Mesodermal cell (in vitro differentiated cells): Measurements from ENCODE around the gene ZNF354B.
"Not testable (repeated sequence)": the region's sequence is repeated elsewhere in the genome, so short reads cannot be mapped to it uniquely, and the experiment has no call there.

Experiments used
- H3K27ac ChIP-seq: 2 replicates; pipeline ENCODE4 v1.7.0; 2013; ENCODE audit warnings: mild to moderate bottlenecking, low read depth, low read length, moderate library complexity; ENCODE audit not compliant: severe bottlenecking
- H3K36me3 ChIP-seq: 2 replicates; pipeline ENCODE4 v1.7.1; 2013; ENCODE audit warnings: mild to moderate bottlenecking, low read length, moderate library complexity; ENCODE audit not compliant: control insufficient read depth, insufficient read depth
- H3K4me1 ChIP-seq: one replicate; pipeline ENCODE4 v1.7.1; 2013; ENCODE audit warnings: mild to moderate bottlenecking, low read length; ENCODE audit not compliant: insufficient read depth, control insufficient read depth, poor library complexity, severe bottlenecking
- H3K4me3 ChIP-seq: 2 replicates; pipeline ENCODE4 v1.7.0; 2013; ENCODE audit warnings: low read length, control low read depth, mild to moderate bottlenecking; ENCODE audit not compliant: insufficient read depth, poor library complexity, severe bottlenecking; ENCODE audit errors: extremely low read depth
- H3K9me3 ChIP-seq: 2 replicates; pipeline ENCODE4 v1.7.1; 2013; ENCODE audit warnings: mild to moderate bottlenecking, low read length, moderate library complexity; ENCODE audit not compliant: control insufficient read depth
- WGBS, 2 experiments: methylation state at CpG; one replicate each; pipeline ENCODE4 v1.1.5; 2013; ENCODE audit warnings: missing lambda C conversion rate in 2 of 2; ENCODE audit not compliant: insufficient coverage in 2 of 2; 5-methylcytosine and 5-hydroxymethylcytosine counted together

ZNF354B gene

DNA sequence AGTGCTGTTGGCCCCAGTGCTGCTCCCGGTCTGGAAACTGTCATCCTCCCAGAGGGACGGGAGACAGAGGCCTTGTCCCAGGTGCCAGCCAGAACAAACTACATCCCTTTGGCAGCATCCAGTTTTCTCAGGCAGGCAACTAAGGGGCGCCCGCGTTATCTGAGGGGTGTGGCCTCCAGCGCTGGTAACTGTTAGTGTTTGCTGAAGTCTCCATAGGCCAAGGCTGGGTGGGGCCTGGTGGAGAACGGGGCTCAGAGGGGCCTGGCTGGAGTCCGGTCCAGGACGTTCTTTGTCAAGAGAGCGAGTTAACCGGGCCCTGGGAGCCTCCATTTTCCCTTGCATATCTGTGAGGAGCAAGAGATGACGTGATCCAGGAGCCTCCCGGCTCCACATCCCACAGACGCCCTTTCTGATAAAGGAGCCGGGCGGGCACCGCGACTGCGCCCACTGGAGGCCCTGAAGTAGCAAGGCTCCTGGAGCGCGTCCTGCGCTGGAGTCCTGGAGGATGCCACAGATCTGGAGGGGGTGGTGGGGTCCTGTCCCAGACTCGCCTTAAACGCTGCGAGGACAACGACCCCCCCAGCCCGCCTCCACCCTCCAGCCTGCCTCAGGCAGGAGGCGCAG is 20.9 kb upstream of the ZNF354B start:
- 89 to 94% methylated on average over 15 to 24 of the region's 28 CpGs for whole genome bisulfite sequencing, 2 experiments
- H3K4me1 ChIP-seq, H3K4me3 ChIP-seq, H3K9me3 ChIP-seq, H3K36me3 ChIP-seq, H3K27ac ChIP-seq: not testable (repeated sequence)

DNA sequence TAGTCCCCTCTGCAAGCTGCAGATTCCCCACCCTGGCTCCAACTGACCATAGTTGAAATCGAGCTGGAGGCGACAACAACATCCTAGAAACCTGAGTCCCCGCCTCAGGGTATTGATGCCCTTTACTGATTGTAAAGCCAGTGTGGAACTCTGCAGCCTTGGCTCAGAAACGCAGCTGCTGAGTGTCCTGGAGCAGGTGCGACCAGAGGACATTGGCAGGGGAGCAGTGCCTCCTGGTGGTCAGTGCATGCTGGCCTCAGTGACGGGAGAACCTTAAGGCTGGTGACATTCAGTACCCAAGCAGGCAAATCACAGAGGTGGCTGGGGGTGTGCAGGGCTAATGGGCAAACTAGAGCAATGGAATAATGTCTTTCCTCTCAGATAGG is 20.4 kb upstream of the ZNF354B start:
- H3K36me3 ChIP-seq = no peaks in the 10 kb centered on the region
- no peak overlapping the region for H3K27ac ChIP-seq
- WGBS, 2 experiments = 11 to 30% methylated on average over 3 to 6 of the region's 6 CpGs
- no peaks in the 10 kb centered on the region for H3K9me3 ChIP-seq
- H3K4me3 ChIP-seq = no peak overlapping the region
- no peaks in the 10 kb centered on the region for H3K4me1 ChIP-seq

DNA sequence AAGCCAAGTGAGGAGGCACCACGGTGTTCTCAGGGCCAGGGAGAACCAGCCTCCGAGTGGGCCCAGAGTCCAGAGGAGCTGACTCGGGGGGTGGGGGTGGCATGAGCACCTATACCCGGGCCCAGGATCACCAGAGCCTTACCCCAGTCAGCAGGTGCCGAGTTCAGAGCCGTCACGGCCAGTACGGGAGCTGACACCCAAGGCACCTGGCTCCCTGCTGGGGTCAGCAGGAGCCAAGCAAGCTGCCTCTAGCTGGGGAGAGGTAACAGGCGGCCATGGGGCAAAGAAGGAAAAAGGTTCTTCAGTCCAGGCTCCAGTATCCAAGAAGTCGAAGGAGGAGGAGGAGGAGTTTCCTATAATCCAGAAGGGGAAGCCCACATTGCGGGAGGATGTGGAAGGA is 19.4 kb upstream of the ZNF354B start:
- not testable (repeated sequence) for H3K4me3 ChIP-seq, H3K27ac ChIP-seq, H3K4me1 ChIP-seq, H3K36me3 ChIP-seq, H3K9me3 ChIP-seq
- 87 to 96% methylated on average over 4 to 6 of the region's 11 CpGs for WGBS, 2 experiments

DNA sequence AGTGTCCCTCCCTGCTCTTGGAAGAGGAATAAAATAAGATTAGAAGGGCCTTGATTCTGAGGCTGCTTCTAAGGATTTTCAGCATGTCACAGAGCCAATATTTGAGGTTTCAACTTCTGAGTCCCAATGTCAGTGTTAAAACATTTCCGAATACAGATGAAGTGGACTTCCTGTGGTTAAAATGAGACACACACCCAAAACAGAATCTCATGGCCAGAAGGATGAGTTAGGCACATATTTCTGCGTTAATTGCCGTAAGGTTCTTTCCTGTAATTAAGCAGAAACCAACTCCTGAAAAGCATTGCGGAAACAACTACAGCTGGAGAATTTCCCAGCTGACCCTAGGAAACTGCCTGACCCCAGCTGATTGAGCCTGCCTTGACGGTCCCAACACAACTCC is 10.4 kb upstream of the ZNF354B start:
- H3K36me3 ChIP-seq = no peaks in the 10 kb centered on the region
- H3K9me3 ChIP-seq = no peaks in the 10 kb centered on the region
- H3K27ac ChIP-seq = no peak overlapping the region
- peaks cover 4% of the 10 kb centered on the region for H3K4me1 ChIP-seq
- WGBS, 2 experiments = 86 to 89% methylated on average over 5 of the region's 5 CpGs
- H3K4me3 ChIP-seq = no peak overlapping the region

DNA sequence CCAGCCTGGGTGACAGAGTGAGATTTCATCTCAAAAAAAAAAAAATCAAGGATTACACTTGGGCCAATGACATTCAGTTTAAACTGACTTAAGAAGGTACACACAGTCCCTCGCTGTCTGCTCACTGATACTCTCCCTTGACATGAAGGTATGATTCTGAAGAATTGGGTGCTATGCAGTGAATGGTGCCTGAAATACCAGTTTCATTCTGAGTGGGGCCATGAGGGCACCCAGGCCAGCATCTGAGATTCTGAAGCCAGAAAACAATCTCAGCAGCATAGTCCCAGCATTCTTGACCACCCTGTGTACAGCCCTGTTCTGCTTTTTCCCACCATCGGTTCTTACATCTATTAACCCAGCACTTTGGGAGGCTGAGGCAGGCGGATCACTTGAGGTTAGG is 7.8 kb upstream of the ZNF354B start:
- WGBS, 2 experiments = 77 to 81% methylated on average over 3 of the region's 3 CpGs
- H3K36me3 ChIP-seq = no peaks in the 10 kb centered on the region

DNA sequence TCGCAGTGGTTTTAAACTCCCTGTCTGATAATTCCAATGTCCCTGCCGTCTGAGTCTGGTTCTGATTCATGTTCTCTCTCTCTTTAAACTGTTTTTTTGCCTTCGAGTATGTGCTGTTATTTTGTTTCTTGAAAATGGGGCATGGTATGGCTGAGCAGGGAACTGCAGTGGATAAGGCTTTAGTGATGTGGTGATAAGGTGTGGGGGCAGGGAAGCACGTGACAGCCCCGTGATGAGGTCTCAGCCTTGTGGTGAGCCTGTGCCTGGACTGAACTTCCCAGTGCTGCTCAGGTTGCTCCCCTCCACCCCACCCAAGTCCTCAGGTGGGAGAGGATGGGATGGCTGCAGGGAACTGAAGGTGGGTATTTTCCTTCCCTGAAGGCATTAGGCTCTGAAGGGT is 5.5 kb upstream of the ZNF354B start:
- 67 to 71% methylated on average over 1 to 5 of the region's 5 CpGs for WGBS, 2 experiments

More for the DNA sequence above, 7.8 kb upstream of the ZNF354B start:
- Histone ChIP-seq H3K4me3 (no peak overlapping the region), H3K4me1 (peaks cover 4% of the 10 kb centered on the region), H3K9me3 (no peaks in the 10 kb centered on the region), H3K27ac (no peak overlapping the region)

DNA sequence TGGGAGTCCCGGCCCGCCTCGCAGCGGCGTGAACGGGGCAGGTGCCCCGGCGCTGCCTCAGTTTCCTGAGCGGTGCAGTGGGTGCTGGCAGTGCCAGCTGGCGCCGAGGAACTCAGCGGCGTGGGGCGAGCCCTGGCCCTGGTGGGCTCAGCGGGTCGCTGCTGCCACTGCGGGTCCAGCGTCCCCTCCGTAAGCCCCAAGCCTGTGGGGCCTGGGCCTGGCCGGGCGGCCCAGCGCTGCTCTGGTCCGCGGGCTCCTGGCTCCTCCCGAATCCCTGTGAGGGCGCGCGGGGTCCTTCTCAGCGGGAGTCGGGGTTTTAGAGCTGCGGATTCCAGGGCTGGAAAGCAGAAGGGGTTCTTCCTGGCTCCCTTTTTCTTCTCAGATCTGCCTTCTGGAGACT is 862 bp downstream of the ZNF354B start:
- WGBS, 2 experiments = no CpG with 5 or more reads among the region's 31 CpGs
- peaks cover 39% of the 10 kb centered on the region for H3K36me3 ChIP-seq
- not testable (repeated sequence) for H3K27ac ChIP-seq, H3K9me3 ChIP-seq, H3K4me1 ChIP-seq
- peak overlapping the region; percentile 61 for H3K4me3 ChIP-seq

More for the DNA sequence above, 5.5 kb upstream of the ZNF354B start:
- H3K36me3 ChIP-seq = no peaks in the 10 kb centered on the region
- H3K4me1 ChIP-seq = peaks cover 4% of the 10 kb centered on the region
- H3K4me3 ChIP-seq = no peak overlapping the region
- no peaks in the 10 kb centered on the region for H3K9me3 ChIP-seq
- no peak overlapping the region for H3K27ac ChIP-seq

DNA sequence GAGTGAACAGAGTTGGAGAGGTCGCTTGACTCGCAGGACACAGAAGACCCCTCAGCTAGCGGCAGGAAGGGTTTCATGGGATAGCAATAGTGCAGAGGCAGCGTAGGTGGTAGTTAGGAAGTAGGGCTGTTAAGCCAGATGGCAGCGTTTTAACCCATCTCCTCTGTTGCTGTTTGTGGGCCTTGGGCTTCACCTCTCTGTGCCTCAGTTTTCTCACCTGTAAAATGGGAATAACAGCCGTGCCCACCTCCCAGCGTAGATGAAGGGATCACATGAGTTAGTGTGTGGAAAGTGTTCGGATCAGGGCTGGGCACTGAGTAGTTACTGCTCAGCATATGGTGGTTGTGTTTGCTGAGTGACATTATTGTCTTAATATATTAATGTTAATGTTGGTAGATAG is 1.9 kb downstream of the ZNF354B start:
- Histone ChIP-seq H3K4me3 (no peak overlapping the region), H3K27ac (no peak overlapping the region), H3K9me3 (no peaks in the 10 kb centered on the region), H3K36me3 (peaks cover 50% of the 10 kb centered on the region), H3K4me1 (no peaks in the 10 kb centered on the region)
- 89 to 95% methylated on average over 6 to 7 of the region's 8 CpGs for WGBS, 2 experiments

DNA sequence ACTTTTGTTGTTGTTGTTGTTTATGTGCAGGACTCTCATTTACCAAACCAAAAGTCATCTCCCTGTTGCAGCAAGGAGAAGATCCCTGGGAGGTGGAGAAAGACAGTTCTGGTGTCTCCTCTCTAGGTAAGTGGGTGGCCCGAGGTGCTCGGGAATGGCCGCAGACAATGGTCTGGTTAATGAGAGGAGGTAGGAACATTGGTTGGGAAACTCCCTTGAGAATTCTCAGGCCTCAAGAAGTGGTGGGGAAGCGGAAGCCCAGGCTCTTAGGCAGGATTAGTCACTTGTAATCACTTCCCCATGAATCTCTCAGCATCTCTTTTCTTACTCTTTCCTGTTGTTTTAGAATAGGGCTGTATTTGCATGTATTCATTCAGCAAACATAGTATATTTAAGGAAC is 7.2 kb downstream of the ZNF354B start:
- Histone ChIP-seq H3K36me3 (peaks cover 91% of the 10 kb centered on the region), H3K9me3 (no peaks in the 10 kb centered on the region), H3K4me3 (no peak overlapping the region), H3K4me1 (no peaks in the 10 kb centered on the region), H3K27ac (no peak overlapping the region)
- WGBS, 2 experiments = 95% methylated on average over 3 of the region's 4 CpGs; no CpG with 5 or more reads in 1 of the 2 experiments

DNA sequence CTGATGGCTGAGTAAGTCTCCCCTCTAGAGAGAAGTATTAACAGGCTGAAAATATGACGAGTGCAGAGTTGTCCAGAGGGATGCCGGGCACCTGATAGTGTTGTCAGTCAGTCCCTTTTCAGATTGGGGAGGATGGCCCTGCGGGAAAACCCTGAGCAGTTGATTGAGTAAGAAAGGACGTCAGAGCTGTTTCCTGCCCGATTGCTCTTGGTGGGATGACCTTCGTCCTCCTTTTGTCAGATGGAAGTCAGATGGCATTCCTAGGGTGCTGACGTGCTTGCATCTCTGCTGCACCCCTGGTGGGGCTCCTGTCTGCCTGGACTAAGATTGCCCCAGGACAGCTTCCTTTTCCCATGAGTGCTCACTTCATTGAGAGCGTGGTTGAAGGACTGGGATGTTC is 9.8 kb downstream of the ZNF354B start:
- Histone ChIP-seq H3K4me3 (no peak overlapping the region), H3K4me1 (no peaks in the 10 kb centered on the region), H3K27ac (no peak overlapping the region), H3K36me3 (peaks cover 93% of the 10 kb centered on the region), H3K9me3 (peaks cover 15% of the 10 kb centered on the region)
- 91 to 94% methylated on average over 5 to 7 of the region's 8 CpGs for WGBS, 2 experiments

DNA sequence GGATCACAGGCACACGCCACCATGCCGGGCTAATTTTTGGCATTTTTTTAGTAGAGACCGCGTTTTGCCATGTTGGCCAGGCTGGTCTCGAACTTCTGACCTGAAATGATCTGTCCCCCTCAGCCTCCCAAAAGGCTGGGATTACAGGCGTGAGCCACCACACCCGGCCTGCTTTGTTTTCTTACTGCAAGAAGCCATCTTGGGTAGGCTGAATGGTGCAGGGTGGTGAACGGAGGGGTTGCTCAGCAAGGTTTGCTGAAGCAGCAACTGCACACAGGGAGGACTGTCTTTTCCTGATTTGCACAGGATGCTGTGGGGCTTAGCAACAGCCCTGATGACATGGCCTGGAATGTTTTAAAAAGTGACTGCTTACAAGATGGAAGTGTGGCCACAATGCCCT is 10.7 kb downstream of the ZNF354B start:
- no peak overlapping the region for H3K4me3 ChIP-seq
- peaks cover 94% of the 10 kb centered on the region for H3K36me3 ChIP-seq
- 94 to 98% methylated on average over 8 of the region's 8 CpGs for WGBS, 2 experiments
- H3K4me1 ChIP-seq = no peaks in the 10 kb centered on the region
- H3K9me3 ChIP-seq = peaks cover 24% of the 10 kb centered on the region
- no peak overlapping the region for H3K27ac ChIP-seq
